GM12878 (cell line): ENCODE data around the gene FANCG. TPM values are rescaled to one million over a fixed set of nuclear protein-coding genes. Genes with fewer than 3 reads are reported as not detected.
A peak's percentile ranks its signal among the peaks of the same experiment; 100 is the strongest.

Experiments
- ATAC-seq: fragments of 200-7000 bp; cut with Tn5 transposase; 3 replicates; pipeline ENCODE4 v1.9.1; 2020; ENCODE audit warnings: mild to moderate bottlenecking, moderate library complexity
- BruUV-seq: library from RNA; stranded (reverse); fragments of 400-500 nt; replicated peaks from 2 replicates; lab custom pipeline; 2021; lab: Mats Ljungman, UMichigan
- CTCF ChIA-PET: fragments of 300-600 bp; sonication (Branson Sonifier 250); formaldehyde crosslinking; extraction: SDS; loops from one replicate; lab custom pipeline; 2021; ENCODE audit warnings: inconsistent platforms; lab: Yijun Ruan, JAX
- POLR2A ChIA-PET: fragments of 350-600 bp; formaldehyde crosslinking; extraction: SDS; loops from one replicate; lab custom pipeline; 2021; ENCODE audit warnings: inconsistent platforms; lab: Charles Lee
- RAD21 ChIA-PET: fragments of 300-600 bp; sonication (Branson Sonifier 250); formaldehyde crosslinking; loops from one replicate; lab custom pipeline; 2023; ENCODE audit warnings: antibody characterized with exemption; ENCODE audit not compliant: unreplicated experiment; lab: Charles Lee
- SMC1A ChIA-PET: fragments of 300-600 bp; sonication (Branson Sonifier 250); formaldehyde crosslinking; loops from one replicate; lab custom pipeline; 2023; ENCODE audit not compliant: unreplicated experiment, uncharacterized antibody; lab: Charles Lee
- DNase-seq: peaks from one replicate; pipeline ENCODE4 v3.0.0-alpha.2; 2011; ENCODE audit warnings: low read depth, low spot score
- FAIRE-seq: peaks from 3 replicates; lab custom pipeline; 2011; peaks lifted over from hg19 to GRCh38; lab: Jason Lieb, UNC
- H2AFZ ChIP-seq: 2 replicates; pipeline ENCODE4 v1.6.0; 2011; ENCODE audit warnings: low read depth, low read length, control low read depth; ENCODE audit not compliant: control insufficient read depth
- H3K27ac ChIP-seq: 2 replicates; pipeline ENCODE4 v1.5.1; 2011; ENCODE audit warnings: control low read depth; ENCODE audit not compliant: control insufficient read depth, insufficient read depth
- H3K27me3 ChIP-seq, 2 experiments: replicated peaks in 1 of 2; 2 replicates each; pipeline versions ENCODE4 v1.6.0 to v1.6.1; 2011; ENCODE audit warnings: low read length in 1 of 2; ENCODE audit not compliant: control insufficient read depth in 2 of 2, insufficient read depth in 2 of 2
- H3K36me3 ChIP-seq, 2 experiments: 2 replicates each; pipeline ENCODE4 v1.5.1; 2011; ENCODE audit warnings: low read length in 1 of 2; ENCODE audit not compliant: control insufficient read depth in 2 of 2, insufficient read depth in 2 of 2
- H3K4me1 ChIP-seq: 2 replicates; pipeline ENCODE4 v1.6.1; 2011; ENCODE audit warnings: mild to moderate bottlenecking, low read length, moderate library complexity, mixed read lengths; ENCODE audit not compliant: control insufficient read depth, insufficient read depth
- H3K4me2 ChIP-seq: 2 replicates; pipeline ENCODE4 v1.6.0; 2011; ENCODE audit warnings: control low read depth; ENCODE audit not compliant: control insufficient read depth, insufficient read depth
- H3K4me3 ChIP-seq: fragments of 200-600 bp; sonication (generic); 2 replicates; pipeline ENCODE4 v1.5.1; 2016
- H3K79me2 ChIP-seq: 2 replicates; pipeline ENCODE4 v1.6.0; 2011; ENCODE audit warnings: low read length; ENCODE audit not compliant: control insufficient read depth, insufficient read depth
- H3K9ac ChIP-seq: 2 replicates; pipeline ENCODE4 v1.8.0; 2011; ENCODE audit warnings: low read length, control low read depth, mixed read lengths; ENCODE audit not compliant: control insufficient read depth, insufficient read depth
- H3K9me3 ChIP-seq: replicated peaks from 3 replicates; pipeline ENCODE4 v1.5.1; 2011; ENCODE audit warnings: mild to moderate bottlenecking, low read length; ENCODE audit not compliant: control insufficient read depth, insufficient read depth
- H4K20me1 ChIP-seq: 2 replicates; pipeline ENCODE4 v1.6.0; 2011; ENCODE audit not compliant: control insufficient read depth, insufficient read depth
- BMI1 ChIP-seq: fragments of 450-650 bp; IDR thresholded peaks from 2 replicates; pipeline ENCODE4 v1.6.1; 2016; ENCODE audit warnings: mild to moderate bottlenecking, moderate library complexity, borderline replicate concordance
- BRCA1 ChIP-seq: IDR thresholded peaks from 2 replicates; pipeline ENCODE4 v1.6.1; 2011; ENCODE audit warnings: low read depth, low read length, improper control_type of control experiment
- CEBPB ChIP-seq, 2 experiments: fragments of 150-350 bp in 1 of 2; IDR thresholded peaks; 2 replicates each; pipeline ENCODE4 v1.6.1; 2012 to 2014; ENCODE audit warnings: low read depth in 2 of 2, low read length in 2 of 2, borderline replicate concordance in 1 of 2, inconsistent platforms in 1 of 2
- CHD2 ChIP-seq: IDR thresholded peaks from 2 replicates; pipeline ENCODE4 v1.6.1; 2011; ENCODE audit warnings: low read depth, low read length, improper control_type of control experiment, borderline replicate concordance
- CREB1 ChIP-seq: IDR thresholded peaks from 2 replicates; pipeline ENCODE4 v1.6.1; 2012; ENCODE audit warnings: low read depth, mild to moderate bottlenecking, inconsistent platforms
- EP300 ChIP-seq, 2 experiments: fragments of 150-350 bp in 1 of 2; IDR thresholded peaks; 2 replicates each; pipeline ENCODE4 v1.6.1; 2011 to 2012; ENCODE audit warnings: low read depth in 2 of 2, low read length in 2 of 2, borderline replicate concordance in 1 of 2, improper control_type of control experiment in 1 of 2, inconsistent platforms in 1 of 2; ENCODE audit not compliant: control insufficient read depth in 1 of 2
- HDAC2 ChIP-seq: fragments of 200-600 bp; sonication (generic); IDR thresholded peaks from 2 replicates; pipeline ENCODE4 v1.6.1; 2017
- IKZF2 ChIP-seq, 2 experiments: fragments of 450-650 bp; IDR thresholded peaks; 2 replicates each; pipeline ENCODE4 v1.6.1; 2017; ENCODE audit warnings: mild to moderate bottlenecking in 2 of 2, moderate library complexity in 2 of 2
- KAT2A ChIP-seq: conservative IDR thresholded peaks from 2 replicates; pipeline ENCODE4 v1.6.1; 2011; ENCODE audit warnings: low read depth, low read length; ENCODE audit not compliant: control insufficient read depth
- MEF2B ChIP-seq: fragments of 450-650 bp; IDR thresholded peaks from 2 replicates; pipeline ENCODE4 v1.6.1; 2018; ENCODE audit warnings: mild to moderate bottlenecking, moderate library complexity; ENCODE audit not compliant: partially characterized antibody, poor library complexity, severe bottlenecking
- NFIC ChIP-seq: IDR thresholded peaks from 2 replicates; pipeline ENCODE4 v1.6.1; 2012; ENCODE audit warnings: low read depth, mild to moderate bottlenecking, inconsistent platforms, low read length, moderate library complexity
- NFXL1 ChIP-seq: fragments of 450-650 bp; IDR thresholded peaks from 2 replicates; pipeline ENCODE4 v1.6.1; 2017; ENCODE audit warnings: antibody characterized with exemption, mild to moderate bottlenecking, borderline replicate concordance
- POLR2AphosphoS2 ChIP-seq: IDR thresholded peaks from 2 replicates; pipeline ENCODE4 v1.6.1; 2011; ENCODE audit warnings: low read depth, mild to moderate bottlenecking, low read length, improper control_type of control experiment, moderate library complexity
- RBBP5 ChIP-seq: fragments of 200-600 bp; sonication (generic); conservative IDR thresholded peaks from 2 replicates; pipeline ENCODE4 v1.6.1; 2016
- SMAD5 ChIP-seq: IDR thresholded peaks from 2 replicates; pipeline ENCODE4 v1.6.1; 2016; ENCODE audit warnings: antibody characterized with exemption, low read depth
- STAT1 ChIP-seq: fragments of 450-650 bp; conservative IDR thresholded peaks from 2 replicates; pipeline ENCODE4 v1.6.1; 2014; ENCODE audit warnings: antibody characterized with exemption, mild to moderate bottlenecking
- ZNF24 ChIP-seq: fragments of 450-650 bp; IDR thresholded peaks from 2 replicates; pipeline ENCODE4 v1.6.1; 2017; ENCODE audit warnings: antibody characterized with exemption, mild to moderate bottlenecking
- ZNF384 ChIP-seq: IDR thresholded peaks from 2 replicates; pipeline ENCODE4 v1.6.1; 2012; ENCODE audit warnings: low read depth, mild to moderate bottlenecking, low read length, improper control_type of control experiment, borderline replicate concordance
- WGBS: methylation state at CpG from one replicate; pipeline ENCODE4 v1.1.6; 2016; ENCODE audit warnings: low lambda C conversion rate; ENCODE audit not compliant: insufficient replicate concordance, insufficient coverage; ENCODE audit errors: missing lambda C conversion rate; 5-methylcytosine and 5-hydroxymethylcytosine counted together
- in situ Hi-C: fragments of 300-500 bp; cut with MboI; formaldehyde crosslinking; loops from 9 replicates; pipeline ENCODE4 v1.14.3; 2018; ENCODE audit warnings: mixed read lengths
- intact Hi-C: fragments of 100-400 bp; cut with micrococcal nuclease; formaldehyde crosslinking; loops from one replicate; pipeline ENCODE4 v1.14.2; 2022; ENCODE audit not compliant: unreplicated experiment
- polyA plus RNA-seq, 11 experiments: library from polyadenylated mRNA; depleted of rRNA in 4 of 11; unstranded in 6 of 11; stranded (reverse) in 5 of 11; fragments of >200 nt; fragmentation: Nextera tagmentation in 4 of 11; fragmentation: Illumina TruSeq in 1 of 11; extraction: Ambion mirVana in 4 of 11; extraction: Trizol in 1 of 11; gene quantifications; 1 replicate in 1 of 11; 2 replicates in 10 of 11; pipeline versions ENCODE4 v1.2.1 to v1.2.3, GENCODE V29; 2011 to 2016; ENCODE audit warnings: inconsistent platforms in 2 of 11, missing spikeins in 2 of 11, low read depth in 1 of 11
- total RNA-seq, 4 experiments: library from RNA; depleted of rRNA in 3 of 4; stranded (reverse); fragments of >200 nt in 3 of 4; fragmentation: Illumina TruSeq in 1 of 4; extraction: Trizol in 1 of 4; gene quantifications; 2 replicates each; pipeline versions ENCODE4 v1.2.1 to v1.2.3, GENCODE V29; 2013 to 2021
- TF ChIP-seq, protein P1 (sequence below): fragments of 450-650 bp; IDR thresholded peaks from 2 replicates; pipeline ENCODE4 v1.6.1; 2016; ENCODE audit warnings: mild to moderate bottlenecking
- TF ChIP-seq, protein P2 (sequence below): IDR thresholded peaks from 2 replicates; pipeline ENCODE4 v1.6.1; 2011; ENCODE audit warnings: borderline replicate concordance, low read depth, mild to moderate bottlenecking, moderate library complexity, low read length; ENCODE audit not compliant: insufficient read depth, poor library complexity, severe bottlenecking

Gene FANCG
- total and polyA plus RNA-seq, 10 of the 15 experiments (the other 5 are each of a cell fraction or from before 2014, with no cell fraction given): 16.4 to 78.7 (median 45.4) TPM

DNA sequence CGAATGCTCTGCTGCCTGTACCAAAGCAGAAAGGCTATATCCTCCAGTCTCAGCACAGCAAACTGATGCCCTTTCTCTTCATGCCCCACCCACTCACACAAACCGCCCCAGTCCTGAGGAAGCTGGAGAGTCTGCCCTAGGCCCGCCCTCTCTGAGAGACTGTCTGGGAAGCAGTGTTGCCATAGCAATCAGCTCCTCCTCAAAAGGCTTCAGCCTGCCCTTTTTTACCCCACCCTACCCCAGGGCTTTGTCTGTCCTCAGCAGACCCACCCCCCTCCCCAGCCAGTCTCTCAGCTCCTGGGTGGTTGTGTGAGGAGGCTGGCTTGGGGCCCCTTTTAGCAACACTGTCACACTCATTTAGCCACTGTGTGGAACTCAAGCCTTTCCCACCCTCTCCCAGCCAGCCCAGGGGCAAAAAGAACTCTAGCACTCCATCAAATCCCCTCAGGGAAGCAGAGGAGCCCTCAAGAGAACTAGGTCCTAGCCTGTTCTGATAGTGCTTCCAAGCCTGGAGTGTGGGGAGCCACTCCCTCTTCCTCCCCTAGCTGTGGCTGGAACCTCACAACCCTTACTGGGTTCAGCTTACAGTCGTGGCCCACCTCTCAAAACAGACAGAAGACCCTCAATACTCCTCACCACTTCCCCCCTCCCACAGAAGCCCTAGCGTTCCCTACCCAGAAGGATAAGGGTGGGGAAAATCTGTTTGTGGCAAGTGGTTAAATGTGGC is 34.5 kb upstream of the FANCG start:
- Histone ChIP-seq H2AFZ (peak overlapping the region; percentile 84), H3K9ac (peak overlapping the region; percentile 71), H3K4me2 (peak overlapping the region; percentile 100), H3K4me1 (peaks cover 30% of the 10 kb centered on the region), H3K27me3 (no peaks in the 10 kb centered on the region), H3K36me3 (no peaks in the 10 kb centered on the region), H3K9me3 (no peaks in the 10 kb centered on the region), H4K20me1 (no peaks in the 10 kb centered on the region), H3K79me2 (peaks cover 3% of the 10 kb centered on the region), H3K27ac (peak overlapping the region; percentile 84), H3K4me3 (peak overlapping the region; percentile 96)
- RAD21 ChIA-PET: interaction anchor here (0.8 to 2.3 kb wide), 8 partner anchors 11 to 1263 kb away, joined by 3 to 8 read pairs (median 5); partner anchors contain the start of genes FANCG, PIGO and STOML2
- CTCF ChIA-PET: interaction anchor here (0.7 to 1.5 kb wide), 11 partner anchors 11 to 617 kb away, joined by 3 to 8 read pairs (median 4); partner anchors contain the start of genes ARHGEF39, PIGO, STOML2 and TLN1
- SMC1A ChIA-PET: interaction anchor here (1.1 to 2.2 kb wide), 6 partner anchors 11 to 129 kb away, joined by 3 to 5 read pairs (median 4); no protein-coding TSS in a partner anchor
- ATAC-seq (peak; percentile 7), FAIRE-seq (no peak), DNase-seq (no peak)
- POLR2A ChIA-PET: interaction anchor here (0.7 to 3.2 kb wide), 9 partner anchors 11 to 617 kb away, joined by 3 to 27 read pairs (median 4); partner anchors contain the start of genes FANCG, PIGO, STOML2 and VCP
- no TSS peak for BruUV-seq
- intact Hi-C loops: loop anchor here (2.0 to 10.0 kb wide), 5 partner anchors 17 to 701 kb away; partner anchors contain the start of genes CREB3, HINT2, PIGO and SPAG8
- in situ Hi-C loops: no loop called here
- WGBS: 21% methylated on average over 5 of the region's 5 CpGs
- no peak for TF ChIP-seq CHD2
- TF ChIP-seq, protein P1, sequence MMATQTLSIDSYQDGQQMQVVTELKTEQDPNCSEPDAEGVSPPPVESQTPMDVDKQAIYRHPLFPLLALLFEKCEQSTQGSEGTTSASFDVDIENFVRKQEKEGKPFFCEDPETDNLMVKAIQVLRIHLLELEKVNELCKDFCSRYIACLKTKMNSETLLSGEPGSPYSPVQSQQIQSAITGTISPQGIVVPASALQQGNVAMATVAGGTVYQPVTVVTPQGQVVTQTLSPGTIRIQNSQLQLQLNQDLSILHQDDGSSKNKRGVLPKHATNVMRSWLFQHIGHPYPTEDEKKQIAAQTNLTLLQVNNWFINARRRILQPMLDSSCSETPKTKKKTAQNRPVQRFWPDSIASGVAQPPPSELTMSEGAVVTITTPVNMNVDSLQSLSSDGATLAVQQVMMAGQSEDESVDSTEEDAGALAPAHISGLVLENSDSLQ: 0 out of 2 replicates have a peak, but pooled peaks have one; percentile 17
- TF ChIP-seq NFXL1: no peak
- TF ChIP-seq EP300 (IDR thresholded peaks at IDR 0.05; ENCODE audit: borderline replicate concordance in 1 of 2, control insufficient read depth in 1 of 2, low read depth in 2 of 2, low read length in 2 of 2): no peak
- no peak for TF ChIP-seq ZNF24
- no peak for TF ChIP-seq CEBPB (IDR thresholded peaks at IDR 0.05; ENCODE audit: borderline replicate concordance in 1 of 2, low read depth in 2 of 2, low read length in 2 of 2)
- no peak for TF ChIP-seq ZNF384
- TF ChIP-seq NFIC: no peak
- TF ChIP-seq RBBP5: no peak
- TF ChIP-seq STAT1: no peak
- 0 out of 4 replicates have a peak, but pooled peaks of 1 of the 2 experiments have one; percentile 3 for TF ChIP-seq IKZF2 (IDR thresholded peaks at IDR 0.05)
- TF ChIP-seq CREB1: no peak
- TF ChIP-seq BMI1: peak; percentile 50; the same call in 1 of the 2 replicates
- no peak for TF ChIP-seq MEF2B
- no peak for TF ChIP-seq SMAD5
- no peak for TF ChIP-seq KAT2A
- TF ChIP-seq BRCA1: no peak
- no peak for TF ChIP-seq HDAC2
- no peak for TF ChIP-seq POLR2AphosphoS2
- TF ChIP-seq, protein P2, sequence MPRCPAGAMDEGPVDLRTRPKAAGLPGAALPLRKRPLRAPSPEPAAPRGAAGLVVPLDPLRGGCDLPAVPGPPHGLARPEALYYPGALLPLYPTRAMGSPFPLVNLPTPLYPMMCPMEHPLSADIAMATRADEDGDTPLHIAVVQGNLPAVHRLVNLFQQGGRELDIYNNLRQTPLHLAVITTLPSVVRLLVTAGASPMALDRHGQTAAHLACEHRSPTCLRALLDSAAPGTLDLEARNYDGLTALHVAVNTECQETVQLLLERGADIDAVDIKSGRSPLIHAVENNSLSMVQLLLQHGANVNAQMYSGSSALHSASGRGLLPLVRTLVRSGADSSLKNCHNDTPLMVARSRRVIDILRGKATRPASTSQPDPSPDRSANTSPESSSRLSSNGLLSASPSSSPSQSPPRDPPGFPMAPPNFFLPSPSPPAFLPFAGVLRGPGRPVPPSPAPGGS: no peak
